K562 (cell line): ENCODE measurements around the gene HBEGF. TPM values are rescaled to one million over a fixed set of nuclear protein-coding genes. Genes with fewer than 3 reads are reported as not detected.

Experiments
- ATAC-seq: fragments of 200-7000 bp; cut with Tn5 transposase; 3 replicates; pipeline ENCODE4 v1.9.1; 2020; ENCODE audit warnings: moderate library complexity
- BruUV-seq: library from RNA; stranded (reverse); fragments of 400-500 nt; replicated peaks from 2 replicates; lab custom pipeline; 2021; lab: Mats Ljungman, UMichigan
- CTCF ChIA-PET: fragments of 300-600 bp; formaldehyde crosslinking; extraction: SDS; loops from one replicate; lab custom pipeline; 2021; ENCODE audit warnings: low intra/inter-chr PET ratio; lab: Yijun Ruan, JAX
- POLR2A ChIA-PET: fragments of 300-600, 350-650 bp; sonication (Branson Sonifier 250); formaldehyde crosslinking; extraction: SDS; loops from one replicate; lab custom pipeline; 2021; ENCODE audit warnings: antibody characterized with exemption, inconsistent platforms; lab: Yijun Ruan, JAX
- DNase-seq, 4 experiments: peaks; one replicate each; pipeline versions ENCODE4 v3.0.0 to v3.0.0-alpha.2; 2011 to 2018; ENCODE audit warnings: low spot score in 3 of 4, mixed read lengths in 3 of 4; ENCODE audit errors: extremely low read depth in 1 of 4
- FAIRE-seq: peaks from 2 replicates; lab custom pipeline; 2011; peaks lifted over from hg19 to GRCh38; lab: Jason Lieb, UNC
- H2AFZ ChIP-seq: 2 replicates; pipeline ENCODE4 v1.6.0; 2011; ENCODE audit warnings: low read depth, low read length, control low read depth, inconsistent platforms
- H3K27ac ChIP-seq: fragments of 200-600 bp; 3 replicates; pipeline ENCODE4 v1.8.0; 2011; ENCODE audit warnings: low read depth, mild to moderate bottlenecking, control low read depth, inconsistent platforms, low read length, moderate library complexity, mixed read lengths; ENCODE audit errors: extremely low read depth
- H3K27me3 ChIP-seq, 2 experiments: fragments of 300-600 bp in 1 of 2; 2 replicates in 1 of 2; 3 replicates in 1 of 2; pipeline versions ENCODE4 v1.6.0 to v1.8.0; 2011; ENCODE audit warnings: inconsistent platforms in 2 of 2, low read length in 2 of 2, mild to moderate bottlenecking in 1 of 2, mixed read lengths in 1 of 2, moderate library complexity in 1 of 2; ENCODE audit not compliant: control insufficient read depth in 2 of 2, insufficient read depth in 2 of 2
- H3K36me3 ChIP-seq: fragments of 300-600 bp; 3 replicates; pipeline ENCODE4 v1.8.0; 2011; ENCODE audit warnings: mild to moderate bottlenecking, low read length, inconsistent platforms; ENCODE audit not compliant: control insufficient read depth, insufficient read depth
- H3K4me1 ChIP-seq, 2 experiments: fragments of 200-600 bp in 1 of 2; replicated peaks in 1 of 2; 2 replicates in 1 of 2; 3 replicates in 1 of 2; pipeline versions ENCODE4 v1.5.1 to v1.8.0; 2011; ENCODE audit warnings: inconsistent platforms in 2 of 2, low read length in 2 of 2, mild to moderate bottlenecking in 1 of 2, mixed read lengths in 1 of 2, moderate library complexity in 1 of 2; ENCODE audit not compliant: control insufficient read depth in 2 of 2, insufficient read depth in 2 of 2
- H3K4me2 ChIP-seq: 2 replicates; pipeline ENCODE4 v1.6.1; 2011; ENCODE audit warnings: low read length, control low read depth, inconsistent platforms, mixed read lengths; ENCODE audit not compliant: insufficient read depth
- H3K4me3 ChIP-seq: fragments of 200-600 bp; sonication (generic), shearing (Covaris generic); 2 replicates; pipeline ENCODE4 v1.5.1; 2016; ENCODE audit warnings: control low read depth, inconsistent platforms
- H3K79me2 ChIP-seq: fragments of 200-600 bp; 3 replicates; pipeline ENCODE4 v1.8.0; 2011; ENCODE audit warnings: low read length, inconsistent platforms; ENCODE audit not compliant: control insufficient read depth, insufficient read depth
- H3K9ac ChIP-seq, 2 experiments: 2 replicates each; pipeline versions ENCODE4 v1.6.0 to v1.6.1; 2011; ENCODE audit warnings: low read depth in 2 of 2, low read length in 2 of 2, control low read depth in 1 of 2, inconsistent platforms in 1 of 2, mild to moderate bottlenecking in 1 of 2, mixed read lengths in 1 of 2; ENCODE audit not compliant: insufficient read depth in 1 of 2
- H3K9me1 ChIP-seq: one replicate; pipeline ENCODE4 v1.6.0; 2011; ENCODE audit warnings: inconsistent platforms, mild to moderate bottlenecking, low read length, moderate library complexity; ENCODE audit not compliant: control insufficient read depth, insufficient read depth
- H3K9me3 ChIP-seq: replicated peaks from 2 replicates; pipeline ENCODE4 v1.5.1; 2011; ENCODE audit warnings: low read depth, low read length, inconsistent platforms; ENCODE audit not compliant: control insufficient read depth, insufficient read depth
- H4K20me1 ChIP-seq: replicated peaks from 2 replicates; pipeline ENCODE4 v1.6.1; 2011; ENCODE audit warnings: low read length, inconsistent platforms, mixed read lengths; ENCODE audit not compliant: control insufficient read depth, insufficient read depth
- ATF1 ChIP-seq, 2 experiments: fragments of 450-650 bp in 1 of 2; IDR thresholded peaks; 2 replicates each; pipeline ENCODE4 v1.6.1; 2016; ENCODE audit warnings: missing compliant biosample characterization in 1 of 2, missing genetic modification characterization in 1 of 2
- BRD9 ChIP-seq: fragments of 450-650 bp; IDR thresholded peaks from 2 replicates; pipeline ENCODE4 v1.6.1; 2018; ENCODE audit warnings: low read depth; ENCODE audit not compliant: partially characterized antibody
- CREB1 ChIP-seq, 2 experiments: sonication (generic) in 1 of 2; formaldehyde crosslinking in 1 of 2; IDR thresholded peaks; 2 replicates each; pipeline versions ENCODE4 v1.6.1 to v1.8.0; 2012 to 2022; ENCODE audit warnings: inconsistent platforms in 1 of 2, mild to moderate bottlenecking in 1 of 2, missing genetic modification reagents in 1 of 2, moderate library complexity in 1 of 2
- DMBX1 ChIP-seq: fragments of 250-450 bp; sonication (Bioruptor Pico); IDR thresholded peaks from 2 replicates; pipeline ENCODE4 v1.8.0; 2022; ENCODE audit warnings: inconsistent platforms, mild to moderate bottlenecking, moderate library complexity, borderline replicate concordance
- KHSRP ChIP-seq: fragments of 450-650 bp; IDR thresholded peaks from 2 replicates; pipeline ENCODE4 v1.6.1; 2017
- LARP7 ChIP-seq: fragments of 450-650 bp; IDR thresholded peaks from 2 replicates; pipeline ENCODE4 v1.6.1; 2016
- POLR3A ChIP-seq: IDR thresholded peaks from 2 replicates; pipeline ENCODE4 v1.6.1; 2011; ENCODE audit warnings: borderline replicate concordance, mild to moderate bottlenecking, moderate library complexity; ENCODE audit not compliant: insufficient read length, insufficient read depth; ENCODE audit errors: extremely low read depth
- ZFP1 ChIP-seq: fragments of 450-650 bp; formaldehyde crosslinking; IDR thresholded peaks from 2 replicates; pipeline ENCODE4 v1.4.0; 2020; ENCODE audit warnings: mild to moderate bottlenecking, mixed read lengths
- ZKSCAN8 ChIP-seq: fragments of 200-800 bp; sonication (Bioruptor generic); IDR thresholded peaks from 2 replicates; pipeline ENCODE4 v1.6.1; 2016; ENCODE audit warnings: missing genetic modification characterization, missing compliant biosample characterization
- ZNF354B ChIP-seq: fragments of 250-450 bp; sonication (Bioruptor Pico); IDR thresholded peaks from 2 replicates; pipeline ENCODE4 v1.4.0; 2020
- ZNF512 ChIP-seq: IDR thresholded peaks from 2 replicates; pipeline ENCODE4 v1.6.1; 2016; ENCODE audit warnings: missing genetic modification characterization, missing compliant biosample characterization
- WGBS: fragments of 100-300 bp; shearing (Covaris generic); methylation state at CpG from one replicate; pipeline ENCODE4 v1.1.6; 2016; ENCODE audit warnings: low coverage, mixed read lengths; ENCODE audit not compliant: insufficient coverage; ENCODE audit errors: missing lambda C conversion rate; 5-methylcytosine and 5-hydroxymethylcytosine counted together
- in situ Hi-C: fragments of 300-500 bp; cut with MboI; formaldehyde crosslinking; loops from 4 replicates; pipeline ENCODE4 v1.15.0; 2018; ENCODE audit warnings: inconsistent platforms, mixed read lengths
- intact Hi-C: fragments of 100-400 bp; cut with micrococcal nuclease; formaldehyde crosslinking; loops from 2 replicates; pipeline ENCODE4 v1.14.2; 2022
- polyA plus RNA-seq, 8 experiments: library from polyadenylated mRNA; depleted of rRNA in 4 of 8; stranded (reverse) in 5 of 8; unstranded in 3 of 8; fragments of >200 nt; fragmentation: Nextera tagmentation in 2 of 8; fragmentation: Illumina TruSeq in 1 of 8; extraction: Ambion mirVana in 2 of 8; extraction: Trizol in 1 of 8; gene quantifications; 2 replicates each; pipeline versions ENCODE4 v1.2.1 to v1.2.3, GENCODE V29; 2011 to 2014; ENCODE audit warnings: inconsistent platforms in 1 of 8, missing spikeins in 1 of 8
- total RNA-seq, 7 experiments: library from RNA; depleted of rRNA in 6 of 7; stranded (reverse); fragments of >200 nt in 6 of 7; fragmentation: Illumina TruSeq in 2 of 7; extraction: Trizol in 2 of 7; gene quantifications; 2 replicates each; pipeline versions ENCODE4 v1.2.1 to v1.2.3, GENCODE V29; 2011 to 2021; ENCODE audit warnings: low replicate concordance in 1 of 7
- TF ChIP-seq, protein P1 (sequence below), 2 experiments: fragments of 450-650 bp; IDR thresholded peaks; 2 replicates each; pipeline ENCODE4 v1.6.1; 2016
- TF ChIP-seq, protein P2 (sequence below): fragments of 450-650 bp; IDR thresholded peaks from 2 replicates; pipeline ENCODE4 v1.6.1; 2016; ENCODE audit warnings: antibody characterized with exemption

HBEGF gene
- total and polyA plus RNA-seq, 9 of the 15 experiments (the other 6 are each of a cell fraction or from before 2014, with no cell fraction given) = 0.11 to 1.1 (median 0.60) TPM

- TF ChIP-seq, protein P1, sequence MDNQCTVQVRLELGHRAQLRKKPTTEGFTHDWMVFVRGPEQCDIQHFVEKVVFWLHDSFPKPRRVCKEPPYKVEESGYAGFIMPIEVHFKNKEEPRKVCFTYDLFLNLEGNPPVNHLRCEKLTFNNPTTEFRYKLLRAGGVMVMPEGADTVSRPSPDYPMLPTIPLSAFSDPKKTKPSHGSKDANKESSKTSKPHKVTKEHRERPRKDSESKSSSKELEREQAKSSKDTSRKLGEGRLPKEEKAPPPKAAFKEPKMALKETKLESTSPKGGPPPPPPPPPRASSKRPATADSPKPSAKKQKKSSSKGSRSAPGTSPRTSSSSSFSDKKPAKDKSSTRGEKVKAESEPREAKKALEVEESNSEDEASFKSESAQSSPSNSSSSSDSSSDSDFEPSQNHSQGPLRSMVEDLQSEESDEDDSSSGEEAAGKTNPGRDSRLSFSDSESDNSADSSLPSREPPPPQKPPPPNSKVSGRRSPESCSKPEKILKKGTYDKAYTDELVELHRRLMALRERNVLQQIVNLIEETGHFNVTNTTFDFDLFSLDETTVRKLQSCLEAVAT (IDR thresholded peaks at IDR 0.05) = peak in 1 of 2 experiments; percentile 90; a peak in 2 of 4 replicates
These were observed 42.4 kb downstream of the HBEGF start (continued) for GRCh38 chr5:140303966-140304365.

DNA sequence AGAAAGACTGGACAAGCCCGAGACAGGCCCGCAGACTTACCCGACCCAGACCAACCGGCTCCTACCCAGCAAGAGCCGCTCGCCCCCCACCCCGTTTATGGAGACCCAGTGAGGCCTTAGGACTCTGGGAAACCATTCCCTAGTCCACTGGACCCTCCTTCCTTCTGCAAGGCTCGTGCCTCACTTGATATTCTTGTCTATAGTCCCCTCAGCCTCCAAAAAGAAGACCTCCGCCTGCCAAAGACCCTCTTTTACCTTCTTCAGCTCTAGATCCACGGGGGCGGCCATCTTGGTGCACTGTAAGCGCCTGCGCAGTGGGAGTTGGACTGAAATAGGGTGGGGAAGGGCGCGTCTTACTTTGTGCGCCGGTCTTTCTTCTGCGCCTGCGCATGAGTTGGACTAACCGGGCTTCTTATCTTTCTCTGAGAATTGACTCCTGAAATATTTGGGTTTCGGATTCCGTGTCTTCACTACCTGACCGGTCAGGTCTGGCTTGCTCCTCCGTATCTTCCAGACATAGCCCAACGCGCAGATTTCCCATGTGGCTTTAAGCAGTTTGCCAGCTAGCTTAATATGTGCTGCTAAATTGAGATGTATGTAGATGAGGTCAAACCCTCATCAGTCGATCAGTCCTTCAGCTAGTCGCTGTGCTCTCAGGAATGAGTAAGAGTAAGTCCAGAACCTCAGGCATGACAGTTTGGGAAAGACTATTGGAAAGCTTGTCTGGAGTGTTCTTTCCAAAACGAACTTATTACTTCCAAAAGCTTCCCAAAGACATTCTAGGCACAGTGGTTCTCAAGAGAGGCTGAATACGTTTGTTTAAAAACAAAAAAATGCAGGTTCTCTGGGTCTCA, 43.4 kb downstream of the HBEGF start, which contains the start of gene PFDN1:
Gene PFDN1 (minus strand): TSS at position 316 of the 854 bp plus-strand sequence. CDS start 28 bp downstream, at position 288.
- Histone ChIP-seq H2AFZ (peak within 1 kb of the TSS; percentile 100), H3K9me1 (no peaks in the 10 kb centered on the region), H3K4me3 (peak within 1 kb of the TSS; percentile 87), H3K9ac (peak within 1 kb of the TSS; percentile 96), H3K27ac (peak within 1 kb of the TSS; percentile 91), H3K27me3 (no peaks in the 10 kb centered on the region), H3K4me2 (peak within 1 kb of the TSS; percentile 97), H3K79me2 (peaks cover 31% of the 10 kb centered on the region), H3K4me1 (peaks cover 4% of the 10 kb centered on the region in 2 experiments; a peak in 3 of 5 replicates), H4K20me1 (no peaks in the 10 kb centered on the region), H3K36me3 (peaks cover 17% of the 10 kb centered on the region; the same call in 1 of the 3 replicates), H3K9me3 (no peaks in the 10 kb centered on the region)
- intact Hi-C loops = no loop called here
- under 1% methylated on average over 30 of the region's 30 CpGs for WGBS
- ChIA-PET CTCF (no interaction called here), POLR2A (interaction anchor here (0.6 to 1.8 kb wide), 18 partner anchors 8 to 538 kb away, joined by 3 to 11 read pairs (median 3); partner anchors contain the start of gene HBEGF)
- peak; percentile 97 for ATAC-seq
- in situ Hi-C loops = loop anchor here (5.0 kb wide), 1 partner anchor 56 kb away; no protein-coding TSS in a partner anchor
- BruUV-seq = TSS peak; percentile 97
- DNase-seq = peak; percentile 97 to 98 (median 98)
- peak; percentile 89 for FAIRE-seq
- TF ChIP-seq KHSRP (no peak), POLR3A (no peak), ZFP1 (no peak), CREB1 (IDR thresholded peaks at IDR 0.05) (peak; percentile 90), CREB1 (CRISPR knock-in tag; IDR thresholded peaks at IDR 0.05) (peak; percentile 78; the same call in 1 of the 2 replicates), DMBX1 (CRISPR knock-in tag) (no peak), BRD9 (peak; percentile 79), ZNF512 (no peak), ZKSCAN8 (no peak), ATF1 (CRISPR knock-in tag; IDR thresholded peaks at IDR 0.05) (0 out of 2 replicates have a peak, but pooled peaks have one; percentile 45), ATF1 (tag; IDR thresholded peaks at IDR 0.05) (peak; percentile 91), LARP7 (no peak), ZNF354B (CRISPR knock-in tag) (no peak)
- TF ChIP-seq, protein P2, sequence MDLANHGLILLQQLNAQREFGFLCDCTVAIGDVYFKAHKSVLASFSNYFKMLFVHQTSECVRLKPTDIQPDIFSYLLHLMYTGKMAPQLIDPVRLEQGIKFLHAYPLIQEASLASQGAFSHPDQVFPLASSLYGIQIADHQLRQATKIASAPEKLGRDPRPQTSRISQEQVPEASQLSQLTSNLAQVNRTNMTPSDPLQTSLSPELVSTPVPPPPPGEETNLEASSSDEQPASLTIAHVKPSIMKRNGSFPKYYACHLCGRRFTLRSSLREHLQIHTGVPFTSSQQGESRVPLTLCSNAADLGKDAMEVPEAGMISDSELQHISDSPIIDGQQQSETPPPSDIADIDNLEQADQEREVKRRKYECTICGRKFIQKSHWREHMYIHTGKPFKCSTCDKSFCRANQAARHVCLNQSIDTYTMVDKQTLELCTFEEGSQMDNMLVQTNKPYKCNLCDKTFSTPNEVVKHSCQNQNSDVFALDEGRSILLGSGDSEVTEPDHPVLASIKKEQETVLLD = peak; percentile 96
